Esophagus squamous epithelium (tissue), 4 donors: ENCODE measurements around the gene GBX1.

Experiments used
- POLR2A ChIP-seq, 4 donors: fragments of 450-650 bp; IDR thresholded peaks; one replicate each; pipeline ENCODE4 v1.6.1; 2017; ENCODE audit warnings: antibody characterized with exemption in 4 of 4, mild to moderate bottlenecking in 4 of 4, moderate library complexity in 3 of 4
- TF ChIP-seq, protein P1 (sequence below), 6 experiments: fragments of 450-650 bp in 4 of 6; fragments of 200-600 bp in 2 of 6; sonication (generic) in 2 of 6; IDR thresholded peaks; one replicate each; pipeline ENCODE4 v1.5.1; 2016 to 2019; ENCODE audit warnings: antibody characterized with exemption in 6 of 6, mild to moderate bottlenecking in 4 of 6, moderate library complexity in 4 of 6

DNA sequence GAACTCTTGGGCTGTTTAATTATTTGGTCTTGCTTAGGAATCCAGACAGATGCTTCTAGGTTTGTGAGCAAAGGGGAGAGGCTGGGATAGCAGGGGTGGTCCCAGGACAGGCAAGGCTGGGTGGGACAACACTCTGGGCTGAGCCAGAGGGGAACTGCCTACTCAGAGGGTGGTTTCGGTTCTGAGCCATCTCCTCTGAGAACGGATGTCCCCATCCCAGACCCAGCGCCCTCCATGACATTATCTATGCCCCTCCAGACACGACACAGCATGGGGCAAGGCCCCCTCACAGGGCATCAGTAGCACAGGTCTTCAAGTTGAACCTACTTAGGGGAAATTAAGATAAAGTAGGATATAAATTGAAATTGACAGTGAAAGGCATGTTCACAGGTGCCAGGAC is 12.5 kb upstream of the GBX1 start:
- TF ChIP-seq, protein P1, sequence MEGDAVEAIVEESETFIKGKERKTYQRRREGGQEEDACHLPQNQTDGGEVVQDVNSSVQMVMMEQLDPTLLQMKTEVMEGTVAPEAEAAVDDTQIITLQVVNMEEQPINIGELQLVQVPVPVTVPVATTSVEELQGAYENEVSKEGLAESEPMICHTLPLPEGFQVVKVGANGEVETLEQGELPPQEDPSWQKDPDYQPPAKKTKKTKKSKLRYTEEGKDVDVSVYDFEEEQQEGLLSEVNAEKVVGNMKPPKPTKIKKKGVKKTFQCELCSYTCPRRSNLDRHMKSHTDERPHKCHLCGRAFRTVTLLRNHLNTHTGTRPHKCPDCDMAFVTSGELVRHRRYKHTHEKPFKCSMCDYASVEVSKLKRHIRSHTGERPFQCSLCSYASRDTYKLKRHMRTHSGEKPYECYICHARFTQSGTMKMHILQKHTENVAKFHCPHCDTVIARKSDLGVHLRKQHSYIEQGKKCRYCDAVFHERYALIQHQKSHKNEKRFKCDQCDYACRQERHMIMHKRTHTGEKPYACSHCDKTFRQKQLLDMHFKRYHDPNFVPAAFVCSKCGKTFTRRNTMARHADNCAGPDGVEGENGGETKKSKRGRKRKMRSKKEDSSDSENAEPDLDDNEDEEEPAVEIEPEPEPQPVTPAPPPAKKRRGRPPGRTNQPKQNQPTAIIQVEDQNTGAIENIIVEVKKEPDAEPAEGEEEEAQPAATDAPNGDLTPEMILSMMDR (IDR thresholded peaks at IDR 0.05) = no peak
- no peak for TF ChIP-seq POLR2A (IDR thresholded peaks at IDR 0.05)
